ENCODE data around the gene CCDC13.

Gene CCDC13

DNA sequence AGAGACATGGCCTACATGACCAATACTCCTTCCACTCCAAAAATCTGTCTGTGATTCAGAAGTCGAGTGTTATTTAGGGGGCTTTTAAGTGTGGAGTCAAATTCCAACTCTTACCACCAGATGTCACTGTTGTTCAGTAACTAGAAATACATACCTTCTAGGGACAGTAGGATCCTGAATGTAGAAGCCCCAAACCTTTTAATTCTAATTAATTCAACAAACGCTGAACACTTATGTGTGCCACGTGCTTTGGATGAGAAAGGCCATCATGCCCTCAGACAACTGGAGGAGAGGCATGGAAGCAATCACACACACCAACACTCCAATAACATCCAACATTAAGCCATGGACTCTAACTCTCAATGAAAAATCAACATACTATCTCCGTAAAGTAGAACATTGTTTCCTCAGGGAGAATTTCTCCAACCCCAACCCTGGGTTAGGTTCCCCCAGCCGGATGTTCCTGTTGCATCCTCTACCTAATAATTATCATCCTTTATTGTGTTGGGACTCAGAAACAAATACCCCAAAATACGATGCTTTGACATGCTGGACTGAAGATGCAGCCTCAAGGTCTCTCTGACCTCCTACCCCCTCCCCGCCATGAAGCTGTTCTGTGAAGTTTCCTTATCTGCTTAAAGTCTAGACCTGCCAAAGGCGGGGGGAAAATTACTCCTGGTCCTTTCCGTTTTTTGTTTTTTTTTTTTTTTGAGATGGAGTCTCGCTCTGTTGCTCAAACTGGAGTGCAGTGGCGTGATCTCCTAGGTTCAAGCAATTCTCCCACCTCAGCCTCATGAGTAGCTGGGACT, 8.0 kb upstream of the CCDC13 start:
- TF ChIP-seq, protein P1, sequence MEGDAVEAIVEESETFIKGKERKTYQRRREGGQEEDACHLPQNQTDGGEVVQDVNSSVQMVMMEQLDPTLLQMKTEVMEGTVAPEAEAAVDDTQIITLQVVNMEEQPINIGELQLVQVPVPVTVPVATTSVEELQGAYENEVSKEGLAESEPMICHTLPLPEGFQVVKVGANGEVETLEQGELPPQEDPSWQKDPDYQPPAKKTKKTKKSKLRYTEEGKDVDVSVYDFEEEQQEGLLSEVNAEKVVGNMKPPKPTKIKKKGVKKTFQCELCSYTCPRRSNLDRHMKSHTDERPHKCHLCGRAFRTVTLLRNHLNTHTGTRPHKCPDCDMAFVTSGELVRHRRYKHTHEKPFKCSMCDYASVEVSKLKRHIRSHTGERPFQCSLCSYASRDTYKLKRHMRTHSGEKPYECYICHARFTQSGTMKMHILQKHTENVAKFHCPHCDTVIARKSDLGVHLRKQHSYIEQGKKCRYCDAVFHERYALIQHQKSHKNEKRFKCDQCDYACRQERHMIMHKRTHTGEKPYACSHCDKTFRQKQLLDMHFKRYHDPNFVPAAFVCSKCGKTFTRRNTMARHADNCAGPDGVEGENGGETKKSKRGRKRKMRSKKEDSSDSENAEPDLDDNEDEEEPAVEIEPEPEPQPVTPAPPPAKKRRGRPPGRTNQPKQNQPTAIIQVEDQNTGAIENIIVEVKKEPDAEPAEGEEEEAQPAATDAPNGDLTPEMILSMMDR (IDR thresholded peaks at IDR 0.05; ENCODE audit: borderline replicate concordance, control extremely low read depth, extremely low read depth, insufficient read depth, missing control alignments), result peak; percentile 36
- peak; percentile 69 for DNase-seq (ENCODE audit: low spot score)
- in situ Hi-C loops (cut with MboI; ENCODE audit: low sequenced_read_pairs, unreplicated experiment), result no loop called here

DNA sequence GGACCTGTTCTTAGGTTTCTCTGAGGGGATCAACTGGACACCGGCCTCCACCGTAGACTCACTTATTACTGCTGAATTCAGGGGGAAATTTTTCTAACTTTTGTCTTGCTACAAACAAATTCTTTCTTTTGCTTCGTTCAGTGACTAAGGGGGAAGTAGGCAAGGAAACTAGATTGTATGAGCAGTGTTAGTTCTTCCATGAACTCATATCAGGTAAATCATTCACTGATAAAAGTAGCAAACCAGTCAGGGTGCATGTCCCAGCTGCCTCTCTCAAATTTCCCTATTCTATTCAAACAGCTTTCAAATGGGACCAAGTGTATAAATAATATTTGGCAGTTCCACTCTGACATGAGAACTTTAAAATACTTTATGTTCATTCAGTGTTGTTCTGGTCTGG, 7.3 kb upstream of the CCDC13 start:
- DNase-seq (ENCODE audit: low spot score), result no peak
- in situ Hi-C loops (cut with MboI; ENCODE audit: low sequenced_read_pairs, unreplicated experiment), result no loop called here
- TF ChIP-seq, protein P1 (IDR thresholded peaks at IDR 0.05; ENCODE audit: borderline replicate concordance, control extremely low read depth, extremely low read depth, insufficient read depth, missing control alignments), result no peak

DNA sequence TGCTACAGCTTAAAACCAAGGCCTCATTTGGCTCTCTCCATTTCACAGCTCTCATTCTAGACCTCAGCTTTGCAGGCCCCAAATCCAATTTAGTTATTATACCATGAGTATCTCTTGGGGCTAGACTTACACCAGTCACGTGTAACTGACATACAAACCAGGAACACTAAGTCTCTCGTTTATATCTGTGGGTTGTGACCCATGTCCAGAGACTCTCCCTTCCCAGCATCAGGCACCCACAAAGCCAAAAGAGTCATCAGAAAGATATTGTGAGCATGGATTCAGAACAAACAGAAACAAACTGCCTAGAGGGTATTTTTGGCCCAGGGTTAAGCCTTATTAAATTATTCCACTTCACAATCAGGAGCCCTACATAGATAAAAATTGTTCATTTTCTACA, 5.6 kb upstream of the CCDC13 start:
- TF ChIP-seq, protein P1 (IDR thresholded peaks at IDR 0.05; ENCODE audit: borderline replicate concordance, control extremely low read depth, extremely low read depth, insufficient read depth, missing control alignments), result no peak
- in situ Hi-C loops (cut with MboI; ENCODE audit: low sequenced_read_pairs, unreplicated experiment), result no loop called here
- DNase-seq (ENCODE audit: low spot score), result no peak

DNA sequence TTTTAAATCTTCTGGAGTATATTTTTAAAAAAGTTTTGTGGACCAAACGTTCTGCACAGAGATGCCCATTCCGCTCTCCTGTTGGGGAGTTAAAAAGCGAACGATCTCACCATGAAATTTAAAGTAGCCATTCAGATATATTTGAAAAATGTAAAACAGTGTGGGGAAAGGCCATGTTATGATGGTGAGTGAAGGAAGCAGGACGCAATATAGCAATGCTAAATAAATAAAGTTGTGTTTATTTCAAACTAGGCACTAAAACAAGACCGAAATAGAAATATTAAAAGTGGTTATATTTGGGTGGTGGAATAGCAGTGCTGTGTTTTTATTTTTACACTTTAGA, 327 bp upstream of the CCDC13 start:
- no peak for DNase-seq (ENCODE audit: low spot score)
- in situ Hi-C loops (cut with MboI; ENCODE audit: low sequenced_read_pairs, unreplicated experiment), result no loop called here
- TF ChIP-seq, protein P1 (IDR thresholded peaks at IDR 0.05; ENCODE audit: borderline replicate concordance, control extremely low read depth, extremely low read depth, insufficient read depth, missing control alignments), result no peak

DNA sequence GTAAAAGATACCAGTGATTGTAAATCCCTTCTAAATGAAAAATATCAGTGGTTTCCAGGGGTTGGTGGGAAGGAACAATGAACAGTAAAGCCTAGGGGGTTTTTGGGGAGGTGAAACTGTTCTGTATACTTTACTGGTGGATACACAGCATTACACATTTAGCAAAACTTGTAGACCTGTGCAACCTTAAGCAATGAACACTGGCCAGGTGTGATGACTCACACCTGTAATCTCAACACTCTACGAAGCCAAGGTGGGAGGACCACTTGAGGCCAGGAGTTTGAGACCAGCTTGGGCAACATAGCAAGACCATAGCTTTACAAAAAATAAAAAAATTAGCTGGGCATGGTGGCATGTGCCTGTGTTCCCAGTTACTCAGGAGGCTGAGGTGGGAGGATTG, 1.8 kb downstream of the CCDC13 start:
- TF ChIP-seq, protein P1 (IDR thresholded peaks at IDR 0.05; ENCODE audit: borderline replicate concordance, control extremely low read depth, extremely low read depth, insufficient read depth, missing control alignments), result no peak
- DNase-seq (ENCODE audit: low spot score), result no peak
- in situ Hi-C loops (cut with MboI; ENCODE audit: low sequenced_read_pairs, unreplicated experiment), result no loop called here

DNA sequence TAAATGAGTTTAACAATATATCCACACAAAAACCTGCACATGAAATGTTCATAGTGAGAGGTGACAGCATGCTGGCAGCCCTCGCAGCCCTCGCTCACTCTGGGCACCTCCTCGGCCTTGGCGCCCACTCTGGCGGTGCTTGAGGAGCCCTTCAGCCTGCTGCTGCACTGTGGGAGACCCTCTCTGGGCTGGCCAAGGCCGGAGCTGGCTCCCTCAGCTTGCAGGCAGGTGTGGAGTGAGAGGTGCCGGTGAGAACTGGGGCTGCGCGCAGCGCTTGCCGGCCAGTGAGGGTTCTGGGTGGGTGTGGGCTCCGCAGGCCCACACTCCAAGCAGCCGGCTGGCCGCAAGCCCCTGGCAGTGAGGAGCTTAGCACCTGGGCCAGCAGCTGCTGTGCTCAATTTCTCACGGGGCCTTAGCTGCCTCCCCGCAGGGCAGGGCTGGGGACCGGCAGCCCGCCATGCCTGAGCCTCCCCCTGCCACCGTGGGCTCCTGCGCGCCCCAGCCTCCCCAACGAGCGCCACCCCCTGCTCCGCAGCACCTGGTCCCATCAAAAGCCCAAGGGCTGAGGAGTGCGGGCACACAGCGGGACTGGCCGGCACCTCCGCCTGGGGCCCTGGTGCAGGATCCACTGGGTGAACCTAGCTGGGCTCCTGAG, 3.4 kb downstream of the CCDC13 start:
- DNase-seq (ENCODE audit: low spot score), result no peak
- TF ChIP-seq, protein P1 (IDR thresholded peaks at IDR 0.05; ENCODE audit: borderline replicate concordance, control extremely low read depth, extremely low read depth, insufficient read depth, missing control alignments), result no peak
- in situ Hi-C loops (cut with MboI; ENCODE audit: low sequenced_read_pairs, unreplicated experiment), result no loop called here
